Dermis microvascular lymphatic vessel endothelial cell (primary cell): ENCODE measurements around the gene TAS2R42. TPM values are rescaled to one million over a fixed set of nuclear protein-coding genes. Genes with fewer than 3 reads are reported as not detected.

Source experiments
- DNase-seq, 2 donors: peaks; one replicate each; pipeline versions ENCODE4 v3.0.0 to v3.0.0-alpha.2; 2010; ENCODE audit warnings: low read depth in 2 of 2
- total RNA-seq: library from RNA; depleted of rRNA; stranded (reverse); fragments of >200 nt; gene quantifications from 2 replicates; pipeline ENCODE4 v1.2.1, GENCODE V29; 2014

The TAS2R42 gene
- not detected in 2 replicates for total RNA-seq

GRCh38 chr12:11186837-11187236 is at the start of gene TAS2R42:
Gene TAS2R42 (minus strand): TSS chr12:11186937. CDS start chr12:11186937, 0 bp downstream.
- DNase-seq = no peak

GRCh38 chr12:11233532-11233931 is 46.8 kb upstream of the TAS2R42 start:
- no peak for DNase-seq

- DNase-seq = peak; percentile 16 to 69
Observed at GRCh38 chr12:11228296-11228879, 41.7 kb upstream of the TAS2R42 start.

GRCh38 chr12:11227373-11227772 is 40.6 kb upstream of the TAS2R42 start:
- no peak for DNase-seq

- no peak for DNase-seq
Observed at GRCh38 chr12:11209113-11209512, 22.4 kb upstream of the TAS2R42 start.

- DNase-seq = no peak
Observed at GRCh38 chr12:11204173-11204572, 17.4 kb upstream of the TAS2R42 start.

GRCh38 chr12:11202811-11203210 is 16.1 kb upstream of the TAS2R42 start:
- DNase-seq = no peak

- no peak for DNase-seq
Observed at GRCh38 chr12:11183011-11183410, 3.7 kb downstream of the TAS2R42 start.

- no peak for DNase-seq
Observed at GRCh38 chr12:11182529-11182928, 4.2 kb downstream of the TAS2R42 start.

- no peak for DNase-seq
Observed at GRCh38 chr12:11178250-11178649, 8.5 kb downstream of the TAS2R42 start.

GRCh38 chr12:11174022-11174421 is 12.7 kb downstream of the TAS2R42 start:
- peak in 1 of 2 donors; percentile 4 for DNase-seq

- peak; percentile 2 to 31 for DNase-seq
Observed at GRCh38 chr12:11171969-11172675, 14.6 kb downstream of the TAS2R42 start.

- peak; percentile 87 to 97 for DNase-seq
Observed at GRCh38 chr12:11171145-11171968, 15.4 kb downstream of the TAS2R42 start, which contains the start of gene SMIM10L1. Gene SMIM10L1 (plus strand): TSS chr12:11171194. CDS start chr12:11171357, 163 bp downstream.

GRCh38 chr12:11170810-11171144 is 16.0 kb downstream of the TAS2R42 start:
- DNase-seq = no peak

GRCh38 chr12:11166300-11166699 is 20.4 kb downstream of the TAS2R42 start:
- DNase-seq = no peak

- no peak for DNase-seq
Observed at GRCh38 chr12:11164384-11164783, 22.4 kb downstream of the TAS2R42 start.

GRCh38 chr12:11162502-11162901 is 24.2 kb downstream of the TAS2R42 start:
- DNase-seq = no peak

GRCh38 chr12:11158885-11159444 is 27.8 kb downstream of the TAS2R42 start:
- no peak for DNase-seq

- no peak for DNase-seq
Observed at GRCh38 chr12:11154400-11154925, 32.3 kb downstream of the TAS2R42 start.

- no peak for DNase-seq
Observed at GRCh38 chr12:11152725-11153124, 34.0 kb downstream of the TAS2R42 start.

- DNase-seq = no peak
Observed at GRCh38 chr12:11150832-11151231, 35.9 kb downstream of the TAS2R42 start.

GRCh38 chr12:11147420-11147819 is 39.3 kb downstream of the TAS2R42 start:
- no peak for DNase-seq
